ENCODE data around the gene CTNNA3. TPM values are rescaled to one million over a fixed set of nuclear protein-coding genes. Genes with fewer than 3 reads are reported as not detected.

The CTNNA3 gene
- total and polyA plus RNA-seq, 2 of the 4 experiments (the other 2 are of a cell fraction), result 0.19 to 0.90 TPM

DNA sequence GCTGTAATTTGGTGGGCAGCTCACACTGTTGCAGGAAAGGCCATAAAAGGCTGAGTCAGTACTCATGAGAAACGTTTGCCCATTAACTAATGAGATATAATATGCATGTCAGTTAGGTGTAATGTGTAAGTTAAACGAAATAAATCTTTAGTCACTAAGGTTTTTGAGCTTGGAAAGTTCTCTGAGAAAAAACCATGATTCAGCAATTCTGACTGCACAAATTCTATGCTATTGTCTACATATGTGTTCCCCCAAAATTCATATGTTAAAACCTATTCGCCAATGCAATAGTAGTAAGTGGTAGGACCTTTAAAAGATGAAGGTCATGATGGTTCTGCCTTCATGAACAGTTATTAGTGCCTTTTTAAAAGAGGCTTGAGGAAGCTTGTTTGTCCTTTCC lies 1329.8 kb downstream of the CTNNA3 start:
- H3K14ac ChIP-seq (replicated peaks; ENCODE audit: low read depth, low read length), result no peak overlapping the region
- H3K27ac ChIP-seq (ENCODE audit: insufficient read depth, low read length), result no peak overlapping the region
- in situ Hi-C loops (cut with MboI; ENCODE audit: low sequenced_read_pairs) (no loop called here), dilution Hi-C loops (cut with HindIII; ENCODE audit: low sequenced_read_pairs, unreplicated experiment) (no loop called here), intact Hi-C loops (cut with micrococcal nuclease) (no loop called here)
- no peak overlapping the region for H2BK120ac ChIP-seq (ENCODE audit: low read depth, low read length)
- H3K27me3 ChIP-seq (ENCODE audit: control insufficient read depth, insufficient read depth, low read length), result no peaks in the 10 kb centered on the region
- no peaks in the 10 kb centered on the region for H3K4me1 ChIP-seq (ENCODE audit: control insufficient read depth, insufficient read depth, low read length)
- H3K4me3 ChIP-seq (ENCODE audit: insufficient read depth, low read depth, low read length), result no peak overlapping the region
- TF ChIP-seq SMC3 (IDR thresholded peaks at IDR 0.05; ENCODE audit: low read depth, low read length) (no peak), CEBPB (IDR thresholded peaks at IDR 0.05; ENCODE audit: low read depth, low read length) (no peak), MAFK (IDR thresholded peaks at IDR 0.05; ENCODE audit: low read depth, low read length) (peak; percentile 85), NFE2L2 (IDR thresholded peaks at IDR 0.05; ENCODE audit: low read depth, low read length) (peak; percentile 49), RCOR1 (IDR thresholded peaks at IDR 0.05; ENCODE audit: insufficient replicate concordance, low read length) (no peak)
- TF ChIP-seq, protein P1, sequence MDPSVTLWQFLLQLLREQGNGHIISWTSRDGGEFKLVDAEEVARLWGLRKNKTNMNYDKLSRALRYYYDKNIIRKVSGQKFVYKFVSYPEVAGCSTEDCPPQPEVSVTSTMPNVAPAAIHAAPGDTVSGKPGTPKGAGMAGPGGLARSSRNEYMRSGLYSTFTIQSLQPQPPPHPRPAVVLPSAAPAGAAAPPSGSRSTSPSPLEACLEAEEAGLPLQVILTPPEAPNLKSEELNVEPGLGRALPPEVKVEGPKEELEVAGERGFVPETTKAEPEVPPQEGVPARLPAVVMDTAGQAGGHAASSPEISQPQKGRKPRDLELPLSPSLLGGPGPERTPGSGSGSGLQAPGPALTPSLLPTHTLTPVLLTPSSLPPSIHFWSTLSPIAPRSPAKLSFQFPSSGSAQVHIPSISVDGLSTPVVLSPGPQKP (IDR thresholded peaks at IDR 0.05; ENCODE audit: borderline replicate concordance, low read depth, low read length), result no peak
- no peak overlapping the region for H2BK20ac ChIP-seq (ENCODE audit: low read depth, low read length)
- no peak overlapping the region for H2BK5ac ChIP-seq (ENCODE audit: low read depth, low read length, poor library complexity, severe bottlenecking)
- H2AK9ac ChIP-seq (replicated peaks; ENCODE audit: low read depth, low read length, poor library complexity), result no peak overlapping the region
- no peak overlapping the region for H4K5ac ChIP-seq (ENCODE audit: low read depth, low read length)
- no peak overlapping the region for H2AK5ac ChIP-seq (ENCODE audit: low read depth, low read length)
- no peaks in the 10 kb centered on the region for H3K36me3 ChIP-seq (ENCODE audit: control insufficient read depth, insufficient read depth, low read length)
- 0 out of 2 replicates have a peak, but pooled peaks cover 3% of the 10 kb centered on the region for H3K9me3 ChIP-seq (ENCODE audit: control insufficient read depth, insufficient read depth, low read length)
- no peak overlapping the region for H3K9ac ChIP-seq (ENCODE audit: low read depth, low read length)
- ChIA-PET POLR2A (ENCODE audit: unreplicated experiment) (no interaction called here), CTCF (interaction anchor here (0.5 kb wide), 1 partner anchor 10 kb away, joined by 3 read pairs; no protein-coding TSS in a partner anchor)
- DNase-seq (no peak), ATAC-seq (ENCODE audit: low read depth) (no peak)
- no peak overlapping the region for H2AFZ ChIP-seq (replicated peaks; ENCODE audit: low read length, poor library complexity)
- no peaks in the 10 kb centered on the region for H4K20me1 ChIP-seq (ENCODE audit: insufficient read depth, low read length)
- H3K4me2 ChIP-seq (ENCODE audit: low read depth, low read length), result no peak overlapping the region
- no peak overlapping the region for H2BK15ac ChIP-seq (ENCODE audit: low read depth, low read length)
- WGBS, 2 experiments (ENCODE audit: extremely low coverage in 2 of 2, insufficient read length in 1 of 2), result no CpG with 5 or more reads among the region's 3 CpGs
- no peaks in the 10 kb centered on the region for H3K79me1 ChIP-seq (ENCODE audit: low read depth in 1 of 2, low read length in 2 of 2)
- BruUV-seq (replicated peaks), result no TSS peak
- no peak overlapping the region for H3K18ac ChIP-seq (ENCODE audit: low read depth, low read length)
- H4K8ac ChIP-seq (ENCODE audit: low read depth in 2 of 2, low read length in 2 of 2), result no peak overlapping the region
- no peak overlapping the region for H3K56ac ChIP-seq (ENCODE audit: extremely low read depth, insufficient read depth, low read length)
- H3K4ac ChIP-seq (ENCODE audit: low read depth, low read length), result no peak overlapping the region
- no peak overlapping the region for H4K91ac ChIP-seq (ENCODE audit: insufficient read depth, low read depth, low read length)
- H3K23ac ChIP-seq (ENCODE audit: low read depth, low read length), result no peak overlapping the region
- no peaks in the 10 kb centered on the region for H3K9me1 ChIP-seq (ENCODE audit: insufficient read depth, low read length)
